ENCODE data around the gene MSL1. TPM values are rescaled to one million over a fixed set of nuclear protein-coding genes. Genes with fewer than 3 reads are reported as not detected.

MSL1 gene
- total and polyA plus RNA-seq, 2 of the 13 experiments (the other 11 are each of a cell fraction or from before 2014, with no cell fraction given): 63.8 to 88.5 TPM

DNA sequence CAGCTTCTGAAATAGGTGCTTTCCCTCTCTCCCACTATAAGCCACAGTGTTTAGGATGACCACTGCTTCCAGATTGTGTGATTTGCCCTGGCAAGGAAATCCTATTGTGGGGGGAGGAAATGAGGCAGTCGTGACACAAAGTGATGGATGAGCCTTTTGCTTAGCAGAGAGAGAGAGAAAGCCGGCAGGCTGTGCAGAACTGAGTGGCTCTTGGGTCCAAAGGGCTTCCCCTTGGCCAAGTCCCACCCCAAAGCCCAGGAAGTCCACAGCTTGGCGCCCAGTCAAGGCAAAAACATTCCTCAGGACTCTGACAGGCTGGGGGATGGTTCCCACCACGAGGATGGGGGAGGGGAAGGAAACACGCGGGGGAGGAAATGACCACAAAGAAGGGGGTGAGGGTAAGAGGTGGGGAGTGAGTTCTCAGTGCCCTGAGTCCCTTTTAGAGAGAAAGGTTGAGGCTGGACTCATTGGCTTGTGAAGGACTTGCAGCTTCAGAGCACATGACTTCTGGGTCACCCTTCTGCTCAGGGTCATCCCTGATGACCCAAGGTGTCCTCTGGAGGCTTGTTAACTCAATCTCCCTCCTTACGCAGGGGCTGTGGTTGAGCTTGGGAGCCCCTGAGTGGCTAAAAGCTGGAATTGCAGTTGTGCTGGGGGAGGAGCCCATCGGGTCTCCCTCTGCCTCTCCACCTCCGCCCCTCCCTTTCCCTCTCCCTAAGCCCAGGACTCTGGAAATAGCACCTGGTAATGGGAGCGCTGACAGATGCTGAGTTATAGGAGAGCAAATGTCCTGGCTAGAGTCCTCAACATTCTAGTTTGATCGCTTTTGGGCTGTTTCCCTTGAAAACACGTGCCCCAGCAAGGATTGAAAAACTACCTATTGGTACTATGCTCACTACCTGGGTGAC, 10.3 kb upstream of the MSL1 start (continued):
- TF ChIP-seq ZNF619 (CRISPR knock-in tag; IDR thresholded peaks at IDR 0.05) (peak; percentile 77; the same call in 1 of the 2 replicates), ZSCAN20 (CRISPR knock-in tag; IDR thresholded peaks at IDR 0.05; ENCODE audit: borderline replicate concordance) (no peak), IKZF4 (CRISPR knock-in tag; IDR thresholded peaks at IDR 0.05; ENCODE audit: borderline replicate concordance, low read depth, not compliant biosample characterization) (no peak), POGK (CRISPR knock-in tag; conservative IDR thresholded peaks at IDR 0.05) (0 out of 2 replicates have a peak, but pooled peaks have one; percentile 60), STAT6 (CRISPR knock-in tag; IDR thresholded peaks at IDR 0.05; ENCODE audit: borderline replicate concordance) (peak; percentile 87; the same call in 1 of the 2 replicates), ZNF772 (CRISPR knock-in tag; IDR thresholded peaks at IDR 0.05) (no peak; the same call in 1 of the 2 replicates), ELF4 (CRISPR knock-in tag; IDR thresholded peaks at IDR 0.05; ENCODE audit: borderline replicate concordance) (no peak), TEAD3 (CRISPR knock-in tag; optimal IDR thresholded peaks at IDR 0.05; ENCODE audit: borderline replicate concordance) (peak; percentile 77), ZNF724P (CRISPR knock-in tag; IDR thresholded peaks at IDR 0.05; ENCODE audit: borderline replicate concordance) (peak; percentile 46; the same call in 1 of the 2 replicates), GATAD1 (CRISPR knock-in tag; IDR thresholded peaks at IDR 0.05) (peak; percentile 59; the same call in 1 of the 2 replicates), POLR2AphosphoS2 (IDR thresholded peaks at IDR 0.05; ENCODE audit: low read depth, low read length) (no peak)
- TF ChIP-seq, protein P1, sequence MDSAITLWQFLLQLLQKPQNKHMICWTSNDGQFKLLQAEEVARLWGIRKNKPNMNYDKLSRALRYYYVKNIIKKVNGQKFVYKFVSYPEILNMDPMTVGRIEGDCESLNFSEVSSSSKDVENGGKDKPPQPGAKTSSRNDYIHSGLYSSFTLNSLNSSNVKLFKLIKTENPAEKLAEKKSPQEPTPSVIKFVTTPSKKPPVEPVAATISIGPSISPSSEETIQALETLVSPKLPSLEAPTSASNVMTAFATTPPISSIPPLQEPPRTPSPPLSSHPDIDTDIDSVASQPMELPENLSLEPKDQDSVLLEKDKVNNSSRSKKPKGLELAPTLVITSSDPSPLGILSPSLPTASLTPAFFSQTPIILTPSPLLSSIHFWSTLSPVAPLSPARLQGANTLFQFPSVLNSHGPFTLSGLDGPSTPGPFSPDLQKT (CRISPR knock-in tag; IDR thresholded peaks at IDR 0.05; ENCODE audit: borderline replicate concordance): no peak
- TF ChIP-seq, protein P2, sequence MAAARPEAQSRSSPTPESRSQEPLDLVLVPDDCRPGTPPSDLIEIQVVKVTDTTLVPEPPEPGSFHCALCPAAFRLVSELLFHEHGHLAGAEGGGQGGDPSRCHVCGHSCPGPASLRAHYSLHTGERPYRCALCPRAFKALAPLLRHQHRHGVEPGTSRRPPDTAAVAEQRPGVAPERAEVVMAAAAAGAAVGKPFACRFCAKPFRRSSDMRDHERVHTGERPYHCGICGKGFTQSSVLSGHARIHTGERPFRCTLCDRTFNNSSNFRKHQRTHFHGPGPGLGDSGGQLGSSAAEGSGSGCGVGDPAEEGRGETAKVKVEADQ (CRISPR knock-in tag; IDR thresholded peaks at IDR 0.05; ENCODE audit: borderline replicate concordance): peak; percentile 81; the same call in 1 of the 2 replicates
- TF ChIP-seq, protein P3, sequence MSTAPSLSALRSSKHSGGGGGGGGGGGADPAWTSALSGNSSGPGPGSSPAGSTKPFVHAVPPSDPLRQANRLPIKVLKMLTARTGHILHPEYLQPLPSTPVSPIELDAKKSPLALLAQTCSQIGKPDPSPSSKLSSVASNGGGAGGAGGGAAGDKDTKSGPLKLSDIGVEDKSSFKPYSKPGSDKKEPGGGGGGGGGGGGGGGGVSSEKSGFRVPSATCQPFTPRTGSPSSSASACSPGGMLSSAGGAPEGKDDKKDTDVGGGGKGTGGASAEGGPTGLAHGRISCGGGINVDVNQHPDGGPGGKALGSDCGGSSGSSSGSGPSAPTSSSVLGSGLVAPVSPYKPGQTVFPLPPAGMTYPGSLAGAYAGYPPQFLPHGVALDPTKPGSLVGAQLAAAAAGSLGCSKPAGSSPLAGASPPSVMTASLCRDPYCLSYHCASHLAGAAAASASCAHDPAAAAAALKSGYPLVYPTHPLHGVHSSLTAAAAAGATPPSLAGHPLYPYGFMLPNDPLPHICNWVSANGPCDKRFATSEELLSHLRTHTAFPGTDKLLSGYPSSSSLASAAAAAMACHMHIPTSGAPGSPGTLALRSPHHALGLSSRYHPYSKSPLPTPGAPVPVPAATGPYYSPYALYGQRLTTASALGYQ (CRISPR knock-in tag; IDR thresholded peaks at IDR 0.05): peak; percentile 45; the same call in 1 of the 2 replicates
- TF ChIP-seq, protein P4, sequence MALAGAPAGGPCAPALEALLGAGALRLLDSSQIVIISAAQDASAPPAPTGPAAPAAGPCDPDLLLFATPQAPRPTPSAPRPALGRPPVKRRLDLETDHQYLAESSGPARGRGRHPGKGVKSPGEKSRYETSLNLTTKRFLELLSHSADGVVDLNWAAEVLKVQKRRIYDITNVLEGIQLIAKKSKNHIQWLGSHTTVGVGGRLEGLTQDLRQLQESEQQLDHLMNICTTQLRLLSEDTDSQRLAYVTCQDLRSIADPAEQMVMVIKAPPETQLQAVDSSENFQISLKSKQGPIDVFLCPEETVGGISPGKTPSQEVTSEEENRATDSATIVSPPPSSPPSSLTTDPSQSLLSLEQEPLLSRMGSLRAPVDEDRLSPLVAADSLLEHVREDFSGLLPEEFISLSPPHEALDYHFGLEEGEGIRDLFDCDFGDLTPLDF (CRISPR knock-in tag; IDR thresholded peaks at IDR 0.05): no peak
